ENCODE data around the gene OAS3.

The OAS3 gene

DNA sequence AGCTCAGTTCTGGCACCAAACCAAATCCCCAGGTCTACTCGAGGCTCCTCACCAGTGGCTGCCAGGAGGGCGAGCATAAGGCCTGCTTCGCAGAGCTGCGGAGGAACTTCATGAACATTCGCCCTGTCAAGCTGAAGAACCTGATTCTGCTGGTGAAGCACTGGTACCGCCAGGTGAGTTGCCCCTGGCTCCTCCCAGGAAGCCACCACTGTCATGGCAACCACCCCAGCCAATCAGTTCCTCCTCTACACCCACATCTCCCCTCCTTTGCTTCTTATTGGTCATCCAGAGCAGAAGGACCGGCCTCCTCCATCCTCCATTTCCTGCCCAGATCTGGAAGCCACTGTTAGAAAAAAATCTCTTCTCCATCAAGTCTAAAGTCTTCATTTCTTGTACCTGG, 22.8 kb downstream of the OAS3 start:
- no peak for DNase-seq

DNA sequence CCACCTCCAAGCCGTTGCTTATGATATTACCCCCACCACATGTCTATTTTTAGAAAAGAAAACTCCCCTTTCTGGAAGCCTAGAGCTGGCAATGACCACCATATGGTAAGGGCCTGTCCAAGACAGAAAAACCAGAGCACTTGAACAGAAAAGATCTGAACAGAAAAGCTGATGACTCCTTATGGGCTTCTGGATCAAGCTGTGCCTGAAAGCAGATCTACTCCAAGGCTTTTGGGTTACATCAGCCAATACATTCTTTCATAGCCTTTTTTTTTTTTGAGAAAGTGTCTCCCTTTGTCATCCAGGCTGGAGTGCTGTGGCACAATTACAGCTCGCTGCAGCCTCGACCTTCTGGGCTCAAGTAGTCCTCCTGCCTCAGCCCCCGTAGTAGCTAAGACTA, 23.3 kb downstream of the OAS3 start:
- no peak for DNase-seq

GRCh38 chr12:112962561-112962960, 24.3 kb downstream of the OAS3 start:
- no peak for DNase-seq

DNA sequence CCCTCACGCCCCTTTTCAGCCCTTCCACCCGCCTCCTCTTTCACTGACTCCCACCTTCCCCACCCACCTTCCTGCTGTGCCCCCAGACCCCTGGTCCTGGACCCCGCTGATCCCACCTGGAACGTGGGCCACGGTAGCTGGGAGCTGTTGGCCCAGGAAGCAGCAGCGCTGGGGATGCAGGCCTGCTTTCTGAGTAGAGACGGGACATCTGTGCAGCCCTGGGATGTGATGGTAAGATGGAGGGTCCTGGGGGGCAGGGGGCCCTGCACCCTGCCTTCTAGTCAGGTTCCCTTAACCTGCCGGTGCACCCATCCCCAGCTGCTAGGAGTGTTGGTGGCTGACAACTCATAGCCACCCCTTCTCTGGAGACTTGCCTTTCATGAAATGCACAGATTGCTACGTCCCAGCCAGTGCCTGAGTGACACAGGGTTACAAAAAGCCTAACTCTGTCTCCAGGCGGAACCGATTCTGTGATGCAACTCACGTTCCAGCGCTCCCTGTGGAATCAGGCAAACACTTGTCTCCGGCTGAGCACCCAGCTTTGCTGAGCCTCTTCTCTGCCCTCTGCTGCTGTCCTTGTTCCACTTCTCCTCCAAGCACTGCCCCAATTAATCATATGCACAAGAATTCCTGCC, 25.1 kb downstream of the OAS3 start:
- DNase-seq: no peak

GRCh38 chr12:112964067-112964670, 25.9 kb downstream of the OAS3 start:
- no peak for DNase-seq

DNA sequence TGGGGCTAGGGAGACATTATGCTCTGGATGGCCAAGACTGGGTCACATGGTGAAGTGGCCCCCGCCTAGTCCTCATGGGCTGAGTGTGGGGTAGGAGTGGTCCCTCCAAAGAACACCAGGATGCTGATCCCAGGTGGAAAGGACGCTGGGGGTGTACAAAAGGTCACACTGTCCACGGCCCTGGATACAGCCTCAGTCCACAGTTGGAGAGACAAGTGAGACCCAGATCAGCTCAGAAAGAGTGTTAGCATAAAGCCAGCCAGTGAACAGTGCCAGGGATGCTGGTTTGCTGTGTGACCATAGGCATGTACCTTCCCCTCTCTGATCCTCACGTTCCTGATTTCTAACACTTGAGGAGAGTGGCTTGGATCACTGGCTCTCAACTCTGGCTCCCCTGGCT, 26.6 kb downstream of the OAS3 start:
- no peak for DNase-seq

DNA sequence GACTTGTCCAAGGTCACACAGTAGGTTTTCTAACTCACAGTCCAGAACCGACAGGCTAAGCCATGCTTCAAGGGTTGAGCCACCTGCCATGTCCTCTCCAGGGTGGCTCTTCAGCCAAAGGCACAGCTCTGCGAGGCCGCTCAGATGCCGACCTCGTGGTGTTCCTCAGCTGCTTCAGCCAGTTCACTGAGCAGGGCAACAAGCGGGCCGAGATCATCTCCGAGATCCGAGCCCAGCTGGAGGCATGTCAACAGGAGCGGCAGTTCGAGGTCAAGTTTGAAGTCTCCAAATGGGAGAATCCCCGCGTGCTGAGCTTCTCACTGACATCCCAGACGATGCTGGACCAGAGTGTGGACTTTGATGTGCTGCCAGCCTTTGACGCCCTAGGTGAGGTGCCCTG, 27.4 kb downstream of the OAS3 start:
- DNase-seq: no peak

DNA sequence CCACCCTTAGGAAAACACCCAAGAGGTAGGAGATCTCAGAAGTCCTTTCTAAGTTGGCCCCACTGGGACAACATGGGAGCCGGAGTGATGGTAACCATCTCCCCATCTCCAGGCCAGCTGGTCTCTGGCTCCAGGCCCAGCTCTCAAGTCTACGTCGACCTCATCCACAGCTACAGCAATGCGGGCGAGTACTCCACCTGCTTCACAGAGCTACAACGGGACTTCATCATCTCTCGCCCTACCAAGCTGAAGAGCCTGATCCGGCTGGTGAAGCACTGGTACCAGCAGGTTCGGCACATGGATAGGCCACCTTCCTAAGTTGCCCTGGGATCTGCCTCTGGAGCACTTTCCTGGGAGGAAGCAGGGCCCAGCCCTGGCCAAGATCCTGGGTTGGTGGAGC, 29.0 kb downstream of the OAS3 start:
- no peak for DNase-seq

DNA sequence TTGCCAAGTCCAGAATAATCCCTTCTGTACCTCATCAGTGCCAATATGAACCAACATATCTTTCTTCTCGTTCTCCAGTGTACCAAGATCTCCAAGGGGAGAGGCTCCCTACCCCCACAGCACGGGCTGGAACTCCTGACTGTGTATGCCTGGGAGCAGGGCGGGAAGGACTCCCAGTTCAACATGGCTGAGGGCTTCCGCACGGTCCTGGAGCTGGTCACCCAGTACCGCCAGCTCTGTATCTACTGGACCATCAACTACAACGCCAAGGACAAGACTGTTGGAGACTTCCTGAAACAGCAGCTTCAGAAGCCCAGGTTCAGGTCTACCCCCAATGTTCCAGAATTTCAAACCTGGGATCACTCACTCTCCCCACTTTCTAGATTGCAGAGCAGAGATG, 29.6 kb downstream of the OAS3 start:
- no peak for DNase-seq

DNA sequence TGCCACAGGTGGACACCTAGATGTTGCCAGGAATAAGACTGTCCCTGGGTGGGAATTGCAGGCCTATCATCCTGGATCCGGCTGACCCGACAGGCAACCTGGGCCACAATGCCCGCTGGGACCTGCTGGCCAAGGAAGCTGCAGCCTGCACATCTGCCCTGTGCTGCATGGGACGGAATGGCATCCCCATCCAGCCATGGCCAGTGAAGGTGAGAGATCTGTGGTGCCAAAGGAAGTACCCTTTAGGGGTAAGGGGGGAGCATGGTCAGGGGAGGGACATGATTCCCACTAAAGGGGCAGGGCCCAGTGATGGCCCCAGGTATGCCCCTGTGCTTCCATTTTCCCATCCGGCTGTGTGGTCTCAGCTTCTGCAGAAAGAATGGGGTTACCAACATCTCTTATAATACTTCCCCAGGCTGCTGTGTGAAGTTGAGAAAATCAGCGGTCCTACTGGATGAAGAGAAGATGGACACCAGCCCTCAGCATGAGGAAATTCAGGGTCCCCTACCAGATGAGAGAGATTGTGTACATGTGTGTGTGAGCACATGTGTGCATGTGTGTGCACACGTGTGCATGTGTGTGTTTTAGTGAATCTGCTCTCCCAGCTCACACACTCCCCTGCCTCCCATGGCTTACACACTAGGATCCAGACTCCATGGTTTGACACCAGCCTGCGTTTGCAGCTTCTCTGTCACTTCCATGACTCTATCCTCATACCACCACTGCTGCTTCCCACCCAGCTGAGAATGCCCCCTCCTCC, 31.5 kb downstream of the OAS3 start:
- no peak for DNase-seq

DNA sequence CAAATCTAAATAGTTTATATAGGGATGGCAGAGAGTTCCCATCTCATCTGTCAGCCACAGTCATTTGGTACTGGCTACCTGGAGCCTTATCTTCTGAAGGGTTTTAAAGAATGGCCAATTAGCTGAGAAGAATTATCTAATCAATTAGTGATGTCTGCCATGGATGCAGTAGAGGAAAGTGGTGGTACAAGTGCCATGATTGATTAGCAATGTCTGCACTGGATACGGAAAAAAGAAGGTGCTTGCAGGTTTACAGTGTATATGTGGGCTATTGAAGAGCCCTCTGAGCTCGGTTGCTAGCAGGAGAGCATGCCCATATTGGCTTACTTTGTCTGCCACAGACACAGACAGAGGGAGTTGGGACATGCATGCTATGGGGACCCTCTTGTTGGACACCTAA, 32.1 kb downstream of the OAS3 start:
- DNase-seq: no peak

GRCh38 chr12:112971248-112971647, 33.0 kb downstream of the OAS3 start:
- peak in 1 of 2 experiments; percentile 9 for DNase-seq

- no peak for DNase-seq
Observed at GRCh38 chr12:112973011-112973735, 34.9 kb downstream of the OAS3 start.

- no peak for DNase-seq
Observed at GRCh38 chr12:112973818-112974231, 35.6 kb downstream of the OAS3 start.

GRCh38 chr12:112974904-112975303, 36.6 kb downstream of the OAS3 start:
- DNase-seq: no peak

GRCh38 chr12:112977139-112977538, 38.9 kb downstream of the OAS3 start:
- no peak for DNase-seq

GRCh38 chr12:112977641-112978040, 39.4 kb downstream of the OAS3 start:
- DNase-seq: no peak

GRCh38 chr12:112978163-112979040, 40.1 kb downstream of the OAS3 start, which contains the start of gene OAS2:
TSS of gene OAS2 (plus strand) at chr12:112978519. CDS start at chr12:112978609, 90 bp downstream.
- DNase-seq: no peak

- DNase-seq: no peak
Observed at GRCh38 chr12:112979041-112979680, 40.9 kb downstream of the OAS3 start.

GRCh38 chr12:112980491-112981158, 42.4 kb downstream of the OAS3 start:
- no peak for DNase-seq

DNA sequence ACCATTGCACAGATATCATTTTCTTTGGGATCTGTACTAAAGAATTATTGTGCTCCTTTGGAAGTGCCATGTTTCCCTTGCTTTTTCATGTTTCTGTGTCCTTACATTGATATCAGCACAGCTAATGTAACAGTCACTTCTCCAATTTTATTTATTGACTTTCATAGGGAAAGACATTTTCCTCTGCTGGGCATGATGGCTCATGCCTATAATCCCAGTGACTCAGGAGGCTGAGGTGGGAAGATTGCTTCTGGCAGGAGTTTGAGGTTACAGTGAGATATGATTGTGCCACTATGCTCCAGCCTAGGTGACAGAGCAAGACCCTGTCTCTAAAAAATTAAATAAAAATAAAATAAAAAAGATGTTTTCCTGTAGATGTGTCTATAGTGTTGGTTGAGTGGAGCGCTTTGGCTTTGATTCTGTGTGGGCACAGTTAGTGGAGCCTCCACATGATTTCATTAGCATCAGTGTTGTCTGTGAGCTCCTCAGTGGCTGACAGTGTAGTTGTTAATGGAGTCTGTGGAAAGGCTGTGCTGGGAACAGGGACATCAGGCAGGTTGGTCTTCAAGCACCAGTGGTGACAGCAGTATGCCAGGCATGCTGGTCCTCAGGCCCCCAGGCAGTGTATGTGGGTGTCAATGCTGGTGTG, 47.5 kb downstream of the OAS3 start:
- DNase-seq: no peak
